GM12892 (cell line): Measurements from ENCODE around the gene SUSD4.

Experiments used
- POLR2A ChIP-seq: IDR thresholded peaks from 2 replicates; pipeline ENCODE4 v1.6.1; 2011; ENCODE audit warnings: low read depth, low read length, control low read depth
- POLR2AphosphoS5 ChIP-seq: IDR thresholded peaks from 2 replicates; pipeline ENCODE4 v1.6.1; 2011; ENCODE audit warnings: low read depth, low read length, control low read depth

DNA sequence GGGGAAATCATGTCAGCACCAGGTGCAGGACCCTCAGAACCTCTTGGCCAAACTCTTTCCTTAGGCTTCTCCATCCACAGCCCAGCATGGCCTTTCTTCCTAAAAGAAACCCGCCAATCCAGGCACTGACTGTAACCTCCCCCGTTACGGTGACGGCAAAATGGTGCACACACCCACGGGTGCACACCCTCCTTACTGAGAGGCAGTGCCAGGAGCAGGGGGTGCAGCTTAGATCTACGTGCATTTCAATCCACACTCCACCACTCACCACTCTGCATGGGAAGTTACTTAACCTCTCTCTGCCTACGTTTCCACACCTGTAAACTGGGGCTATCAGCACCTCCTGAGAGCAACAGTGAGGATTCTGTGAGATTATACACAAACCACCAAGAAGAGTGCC lies 31.0 kb downstream of the SUSD4 start:
- TF ChIP-seq POLR2A: no peak
- no peak for TF ChIP-seq POLR2AphosphoS5
